Measurements from ENCODE around the gene LCT. TPM values are rescaled to one million over a fixed set of nuclear protein-coding genes. Genes with fewer than 3 reads are reported as not detected.

LCT gene
- total RNA-seq, 3 donors from 2014 or later = 0.05 to 0.21 (median 0.10) TPM

Other genes with a start within 250 kb of the LCT start
- gene UBXN4, start 95.3 kb downstream of the LCT start, total RNA-seq = 10 to 100 TPM; 78.2 to 91.1 (median 80.5) TPM
- 100 to 1,000 TPM; 157 to 197 (median 185) TPM for gene MCM6, start 39.3 kb upstream of the LCT start, total RNA-seq
- gene DARS1, start 148.4 kb upstream of the LCT start, total RNA-seq = 100 to 1,000 TPM in 2 of 3 donors, 10 to 100 TPM in 1; 97.8 to 107 (median 103) TPM